GM19467 (cell line): Measurements from ENCODE around the gene SGTB.
"Not testable (repeated sequence)": the region's sequence is repeated elsewhere in the genome, so short reads cannot be mapped to it uniquely, and the experiment has no call there.

Experiments used
- ATAC-seq: cut with Tn5 transposase; IDR thresholded peaks from one replicate; pipeline ENCODE4 v1.9.1; 2021; ENCODE audit warnings: mild to moderate bottlenecking, moderate library complexity; ENCODE audit not compliant: unreplicated experiment

Gene SGTB

DNA sequence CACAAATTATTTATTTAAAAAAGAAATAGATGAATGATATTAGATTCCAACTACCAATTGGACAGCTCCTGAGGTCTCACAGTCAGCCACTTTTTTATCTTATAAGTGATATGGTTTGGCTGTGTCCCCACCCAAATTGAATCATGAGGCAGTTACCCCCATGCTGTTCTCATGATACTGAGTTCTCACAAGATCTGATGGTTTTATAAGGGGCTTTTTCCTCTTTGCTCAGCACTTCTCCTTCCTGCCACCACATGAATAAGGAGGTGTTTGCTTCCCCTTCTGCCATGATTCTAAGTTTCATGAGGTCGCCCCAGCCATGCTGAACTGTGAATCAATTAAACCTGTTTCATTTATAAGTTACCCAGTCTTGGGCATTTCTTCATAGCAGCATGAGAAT lies 13.0 kb upstream of the SGTB start:
- no peak for ATAC-seq

DNA sequence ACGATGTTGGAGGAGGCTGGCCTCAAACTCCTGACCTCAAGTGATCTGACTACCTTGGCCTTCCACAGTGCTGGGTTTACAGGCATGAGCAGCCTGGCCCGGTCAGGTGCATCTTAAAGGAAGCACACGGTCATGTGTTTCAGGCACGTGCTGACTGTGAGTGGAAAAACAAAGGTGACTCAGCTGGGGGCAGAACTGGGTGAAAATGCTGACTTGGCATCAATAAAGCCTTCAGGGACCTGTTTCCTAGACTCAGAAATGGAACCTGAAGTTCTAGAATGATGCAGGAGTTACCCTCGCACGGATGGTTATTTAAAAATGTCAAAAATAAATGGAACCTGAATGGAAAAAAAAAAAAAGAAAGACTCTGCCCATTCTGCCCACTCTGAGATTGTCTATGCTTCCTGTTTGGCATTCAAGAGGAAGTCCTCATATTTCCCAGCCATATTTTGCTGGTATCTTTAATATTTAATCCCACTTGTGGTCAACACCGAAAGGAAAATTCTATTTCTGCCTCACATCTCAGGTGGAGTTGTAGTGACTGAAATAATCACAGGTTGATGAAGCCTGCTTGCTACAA lies 12.4 kb upstream of the SGTB start:
- not testable (repeated sequence) for ATAC-seq

DNA sequence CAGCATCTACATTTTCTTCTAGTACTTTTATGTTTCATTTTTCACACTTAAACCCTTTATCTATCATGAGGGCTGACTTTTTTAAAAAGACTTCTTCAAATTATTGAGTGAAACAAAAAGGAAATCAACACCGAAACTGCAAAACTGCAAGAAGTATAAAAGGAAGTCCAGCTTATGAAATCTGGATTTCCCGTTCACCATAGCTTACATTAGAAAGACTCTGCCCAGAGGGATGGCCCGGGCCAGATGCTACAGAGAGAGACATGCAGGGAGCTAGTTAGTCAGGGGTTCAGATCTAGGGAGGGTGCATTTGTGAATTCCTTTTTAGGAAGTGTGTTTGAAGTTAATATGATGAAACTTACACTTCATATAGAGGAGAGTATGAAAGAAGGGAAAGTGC lies 10.1 kb upstream of the SGTB start:
- ATAC-seq = not testable (repeated sequence)

DNA sequence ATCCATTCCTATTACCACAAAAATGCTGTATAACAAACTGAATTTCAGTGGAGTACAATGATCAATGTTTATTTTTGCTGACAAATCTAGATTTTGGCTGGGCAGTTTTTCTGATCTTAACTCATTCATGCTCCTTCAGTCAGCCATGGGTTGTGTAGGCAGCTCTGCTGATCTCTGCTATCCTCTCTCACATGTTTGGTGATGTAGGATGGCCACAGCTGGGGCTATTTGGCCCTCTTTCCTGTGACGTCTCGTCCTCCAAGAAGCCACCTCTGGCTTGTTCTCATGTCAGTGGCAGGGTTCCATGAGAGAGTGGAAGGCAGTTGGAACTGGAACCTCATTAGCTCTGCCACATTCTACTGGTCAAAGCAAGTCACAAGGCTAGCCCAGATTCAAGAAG lies 9.0 kb upstream of the SGTB start:
- ATAC-seq = no peak

DNA sequence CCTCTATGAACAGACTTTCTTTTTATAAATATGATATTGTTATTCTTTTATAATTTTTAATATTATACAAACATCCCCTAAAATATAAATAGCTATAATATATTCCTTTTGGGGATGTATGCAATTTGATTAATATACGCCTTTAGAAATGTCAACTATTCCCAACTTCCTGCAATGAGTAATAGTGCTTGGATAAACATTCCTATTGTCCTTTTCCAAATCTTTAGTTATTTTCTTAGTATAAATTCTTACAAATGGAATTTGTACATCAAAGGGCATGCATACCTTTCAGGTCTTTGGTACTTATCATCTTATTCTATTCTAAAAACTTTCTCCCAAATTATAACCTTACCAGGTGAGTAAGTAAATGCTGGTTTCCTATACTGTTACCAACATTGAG lies 6.3 kb upstream of the SGTB start:
- no peak for ATAC-seq

DNA sequence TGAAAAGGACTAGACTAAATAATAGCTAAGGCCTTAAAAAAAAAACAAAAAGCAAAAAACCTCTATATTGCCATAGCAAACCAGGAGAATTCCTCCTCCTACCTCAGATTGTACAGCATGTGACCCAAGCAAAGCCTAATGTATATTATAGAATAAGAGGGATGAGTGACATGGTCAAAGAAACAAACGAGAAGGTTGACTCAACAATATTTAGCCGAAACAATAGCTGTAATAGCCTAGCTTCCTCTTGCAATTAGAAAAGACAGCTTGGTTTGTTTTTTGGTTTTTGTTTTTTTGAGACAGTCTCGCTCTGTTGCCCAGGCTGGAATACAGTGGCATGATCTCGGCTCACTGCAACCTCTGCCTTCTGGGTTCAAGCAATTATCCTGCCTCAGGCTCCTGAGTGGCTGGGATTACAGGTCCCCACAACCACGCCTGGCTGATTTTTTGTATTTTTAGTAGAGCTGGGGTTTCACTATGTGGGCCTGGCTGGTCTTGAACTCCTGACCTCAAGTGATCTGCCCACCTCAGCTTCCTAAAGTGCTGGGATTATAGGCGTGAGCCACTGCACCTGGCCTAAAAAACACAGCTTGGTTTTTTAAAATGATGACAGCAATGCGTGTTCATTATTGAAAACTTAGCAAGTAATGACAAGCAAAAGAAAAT lies 5.7 kb upstream of the SGTB start:
- ATAC-seq = no peak

DNA sequence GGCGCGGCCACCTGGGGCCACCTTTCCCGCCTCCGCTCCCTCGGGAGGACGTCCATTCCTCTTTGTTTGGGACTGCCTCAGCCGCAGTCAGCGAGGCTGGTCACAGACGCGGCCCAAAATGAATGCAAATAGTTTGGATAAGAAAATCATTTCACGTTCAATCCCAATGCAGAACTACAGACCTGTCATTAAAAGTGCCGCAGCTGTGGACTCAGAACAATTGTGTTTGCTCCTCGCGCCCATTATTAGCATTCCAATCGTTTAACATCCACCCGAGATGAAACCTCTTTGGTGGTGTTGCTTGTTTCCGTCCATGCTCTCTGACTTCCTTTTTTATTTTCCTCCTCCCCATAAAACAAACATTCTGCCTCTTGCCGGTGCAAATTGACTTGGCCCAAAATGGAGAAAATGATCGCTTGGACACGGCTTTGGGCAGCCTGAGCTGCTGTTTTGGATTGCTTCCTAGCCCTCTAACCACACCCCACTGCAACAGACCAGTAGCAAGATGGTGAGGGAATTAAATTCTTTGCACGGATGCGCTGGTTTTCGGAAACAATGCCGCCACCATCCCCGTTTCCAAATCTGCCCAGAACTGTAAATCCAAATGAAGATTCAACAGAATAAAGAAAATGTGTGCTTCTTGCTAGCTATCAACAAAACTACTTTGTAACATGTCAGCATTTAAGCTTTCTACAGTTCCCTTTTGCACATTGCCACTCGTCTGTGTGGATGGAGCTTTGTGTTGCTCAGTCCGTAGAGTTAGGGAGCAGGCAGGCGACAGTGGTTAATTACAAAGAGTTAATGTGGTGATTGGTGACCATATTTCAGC lies 880 bp upstream of the SGTB start:
- ATAC-seq = no peak

DNA sequence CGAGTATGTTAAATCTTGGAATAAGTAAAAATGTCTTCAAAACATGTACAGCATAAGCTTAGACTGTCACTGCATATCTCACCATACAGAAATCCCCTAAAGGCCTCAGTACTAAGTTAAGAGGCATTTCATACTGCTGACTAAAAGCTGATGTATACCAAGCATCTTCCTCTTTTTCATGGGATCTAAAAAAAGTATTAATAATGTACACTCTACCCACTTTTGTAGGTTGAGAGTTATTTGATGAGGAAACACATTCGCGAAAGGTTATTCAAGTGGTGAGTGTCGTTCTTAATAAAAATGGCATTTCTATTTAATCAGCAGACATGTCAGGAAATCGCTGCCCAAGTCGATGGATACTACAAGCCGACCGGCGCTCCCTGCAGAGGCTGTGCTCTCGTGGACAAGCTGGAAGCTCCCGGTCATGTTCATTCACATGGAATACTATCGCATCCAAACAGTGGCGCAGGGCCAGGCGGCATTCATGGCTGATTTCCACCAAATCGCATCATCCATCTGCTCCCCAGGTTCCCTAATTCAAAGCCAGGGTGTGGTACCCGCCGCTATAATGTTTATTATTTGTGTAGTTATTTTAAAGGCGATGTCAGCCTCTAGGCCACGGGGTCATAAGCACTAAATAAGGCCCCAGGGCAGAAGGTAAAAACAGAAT lies 724 bp downstream of the SGTB start:
- ATAC-seq = peak; percentile 1

DNA sequence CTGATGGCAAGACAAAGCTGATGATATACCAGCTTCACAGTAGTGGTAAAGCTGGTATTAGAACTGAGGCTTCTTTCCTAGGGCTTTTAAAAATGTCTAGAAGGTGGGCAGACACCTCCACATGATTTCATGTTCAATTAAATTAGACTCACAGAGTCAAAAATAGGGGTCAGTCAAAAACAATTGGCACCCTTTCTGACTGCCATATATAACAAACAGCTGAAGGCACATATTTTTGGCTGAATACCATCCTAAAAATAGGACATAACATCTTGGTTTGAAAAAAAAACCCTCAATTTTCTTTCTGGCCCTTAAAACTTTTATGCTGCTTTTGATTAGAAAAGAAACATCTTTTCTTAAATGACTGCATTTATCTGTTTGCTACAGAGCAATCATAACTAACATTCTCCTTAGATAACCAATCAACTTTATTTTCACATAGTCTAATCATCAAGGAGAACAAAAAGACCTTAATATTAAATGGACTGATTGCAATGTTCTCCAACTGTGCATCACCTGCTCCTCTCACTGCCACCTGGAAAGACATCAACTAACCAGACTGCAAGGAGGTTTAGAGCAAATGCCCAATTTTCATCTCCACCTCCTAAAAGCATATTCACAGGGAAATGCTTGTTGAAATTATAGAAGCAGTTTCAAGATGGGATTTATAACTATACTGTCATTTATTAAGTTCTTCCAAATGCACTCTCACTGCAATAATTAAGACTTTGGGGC lies 3.2 kb downstream of the SGTB start:
- ATAC-seq = no peak

DNA sequence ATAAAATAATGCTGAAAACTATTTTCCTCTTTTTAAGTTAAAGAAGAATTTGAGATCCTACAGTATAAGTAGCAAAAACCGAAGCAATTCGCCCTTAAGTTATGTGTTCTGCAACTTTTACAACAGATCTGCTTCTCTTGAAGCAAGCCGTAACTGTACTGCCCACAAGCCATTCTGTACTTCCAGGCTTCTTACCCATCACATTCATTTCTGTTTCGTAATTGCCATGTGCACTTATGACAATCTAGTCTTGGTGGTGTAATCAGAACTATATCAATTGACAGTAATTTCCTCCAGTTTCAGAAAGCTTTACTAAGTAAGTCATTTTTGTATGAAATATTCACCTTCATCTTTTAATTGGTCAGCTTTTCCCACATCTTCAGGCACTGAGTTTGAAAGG lies 13.8 kb downstream of the SGTB start:
- no peak for ATAC-seq

DNA sequence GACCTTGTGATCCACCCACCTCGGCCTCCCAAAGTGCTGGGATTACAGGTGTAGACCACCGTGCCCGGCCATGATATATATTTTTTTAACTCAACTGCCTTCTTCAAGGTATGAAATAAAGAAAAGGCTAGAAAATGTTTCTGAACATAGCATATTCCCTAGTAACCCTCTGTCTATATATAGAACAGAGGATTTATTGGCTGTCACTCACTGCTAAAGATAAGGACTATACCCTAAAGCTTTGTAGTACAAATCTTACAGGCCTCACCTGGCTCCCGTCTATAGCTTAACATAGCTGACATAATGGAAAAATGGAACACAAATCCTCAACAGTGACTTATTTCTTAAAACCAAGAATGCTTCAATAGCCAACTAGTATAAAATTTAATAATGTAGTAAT lies 14.2 kb downstream of the SGTB start:
- ATAC-seq = no peak

DNA sequence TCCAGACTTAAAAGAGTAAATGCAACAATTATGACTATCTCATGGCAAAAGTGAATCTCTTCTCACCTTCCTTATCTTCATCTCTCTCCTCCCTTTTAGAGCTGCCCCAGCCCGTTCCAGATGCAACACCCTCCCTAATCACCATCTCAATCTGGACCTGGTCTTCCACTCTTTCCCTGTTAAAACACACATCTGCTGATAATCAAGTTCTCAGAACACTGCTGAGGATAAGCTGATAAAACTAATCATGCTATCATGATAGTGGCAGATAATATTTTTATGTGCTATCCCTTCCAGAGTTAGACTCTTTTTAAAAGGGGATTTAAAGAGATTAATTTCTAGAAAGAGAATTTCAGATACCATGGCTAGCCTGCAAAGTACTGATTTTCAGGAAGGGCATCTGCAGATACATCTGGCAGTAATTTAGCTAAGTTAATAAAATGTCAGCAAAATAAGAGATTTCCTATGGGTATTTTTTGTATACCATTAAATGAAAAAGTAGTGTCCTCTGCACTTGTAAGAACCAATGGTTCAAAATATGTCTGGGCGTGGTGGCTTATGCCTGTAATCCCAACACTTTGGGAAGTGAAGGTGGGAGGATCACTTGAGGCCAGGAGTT lies 17.2 kb downstream of the SGTB start:
- no peak for ATAC-seq

DNA sequence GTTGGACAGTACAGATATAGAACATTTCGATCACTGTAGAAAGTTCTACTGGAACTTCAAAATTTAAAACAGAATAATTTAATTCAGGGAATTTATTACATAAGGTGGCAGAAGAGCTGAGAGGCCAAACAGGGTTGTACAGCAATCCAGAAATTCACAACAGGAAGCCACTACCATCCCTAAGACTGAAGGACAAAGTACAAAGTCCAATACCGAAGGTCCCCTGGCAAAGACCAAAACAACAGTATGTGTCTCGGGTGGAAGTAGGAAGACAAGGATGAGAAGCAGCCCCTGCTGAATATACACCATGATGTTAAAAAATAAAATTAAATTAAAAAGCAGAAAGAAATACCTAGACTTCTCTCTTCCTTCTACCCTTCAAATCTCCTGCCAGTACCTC lies 19.9 kb downstream of the SGTB start:
- ATAC-seq = no peak

DNA sequence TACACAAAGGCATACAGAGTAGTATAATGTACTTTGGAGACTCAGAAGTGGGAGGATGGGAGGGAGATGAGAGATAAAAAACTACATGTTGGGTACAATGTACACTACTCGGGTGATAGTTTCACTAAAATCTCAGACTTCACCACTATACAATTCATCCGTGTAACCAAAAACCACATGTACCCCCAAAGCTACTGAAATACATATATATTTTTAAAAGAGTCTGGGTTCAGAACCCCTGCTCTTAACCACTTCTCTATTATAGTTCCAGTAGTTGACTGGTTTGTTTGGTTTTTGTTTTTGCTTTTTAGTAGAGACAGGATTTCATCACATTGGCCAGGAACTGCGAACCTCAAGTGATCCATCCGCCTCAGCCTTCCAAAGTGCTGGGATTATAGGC lies 22.6 kb downstream of the SGTB start:
- no peak for ATAC-seq

DNA sequence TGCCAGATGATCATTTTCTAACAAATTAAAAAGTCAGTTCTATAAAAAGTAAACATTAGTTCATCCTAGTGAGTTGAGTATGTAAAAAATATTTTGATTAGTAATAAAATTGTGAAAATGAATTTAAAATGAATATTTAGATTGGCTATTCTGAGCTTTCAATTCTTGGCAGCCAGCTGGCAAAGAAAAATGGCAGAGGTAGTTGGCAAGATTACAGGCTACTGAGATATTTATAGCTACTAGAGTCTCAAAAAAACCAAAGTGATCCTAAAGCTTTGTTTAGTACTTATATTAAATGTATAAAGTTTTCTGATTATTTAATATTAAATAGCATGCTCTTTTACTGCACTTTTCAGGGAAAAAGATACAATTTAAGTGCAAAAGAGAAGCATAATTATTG lies 25.0 kb downstream of the SGTB start:
- no peak for ATAC-seq

DNA sequence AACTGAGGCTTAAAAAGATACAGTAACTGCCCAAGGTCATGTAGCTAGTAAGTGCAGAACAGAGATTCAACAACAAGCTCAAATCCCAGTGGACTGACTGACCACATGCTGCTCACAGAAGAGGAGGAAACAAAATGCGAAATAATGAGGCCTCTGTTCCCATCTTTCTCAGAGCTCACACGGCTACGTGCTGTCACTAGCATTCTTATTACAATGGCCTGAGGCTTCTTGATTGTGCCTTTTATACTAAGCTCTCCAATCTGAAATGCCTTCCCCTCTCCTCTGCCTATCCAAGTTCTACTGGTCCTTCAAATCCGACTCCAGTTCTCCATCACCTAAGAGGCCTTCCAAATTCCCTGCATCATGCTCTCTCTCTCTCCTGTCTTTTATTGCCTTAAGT lies 26.0 kb downstream of the SGTB start:
- ATAC-seq = no peak

DNA sequence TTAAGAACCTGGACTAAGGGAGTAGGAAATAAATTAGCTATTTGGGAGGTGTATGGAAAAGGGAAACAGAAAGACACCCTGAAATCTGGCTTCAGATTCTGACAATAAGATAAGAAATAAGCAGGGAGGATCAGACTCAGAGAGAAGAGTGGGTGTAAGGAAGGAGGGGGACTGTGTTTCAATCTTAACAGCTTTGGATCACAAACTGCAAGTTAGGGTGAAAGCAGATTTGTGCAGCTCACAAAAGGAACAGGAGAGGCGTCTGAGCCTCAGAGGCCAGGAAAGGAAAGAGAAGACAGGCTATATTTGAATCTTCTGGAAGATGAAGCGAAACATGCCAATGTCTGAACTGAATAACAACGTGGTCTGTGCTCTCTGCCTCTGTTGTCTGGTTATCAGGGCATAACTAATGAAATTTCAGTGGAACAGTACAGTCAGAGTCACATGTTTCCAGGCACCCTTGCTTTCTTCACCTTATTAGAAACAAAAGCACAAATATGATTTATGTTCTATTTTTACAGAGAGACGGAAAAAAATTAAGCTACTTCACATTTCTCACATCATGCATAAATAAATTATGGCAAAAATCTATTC lies 26.6 kb downstream of the SGTB start:
- no peak for ATAC-seq

DNA sequence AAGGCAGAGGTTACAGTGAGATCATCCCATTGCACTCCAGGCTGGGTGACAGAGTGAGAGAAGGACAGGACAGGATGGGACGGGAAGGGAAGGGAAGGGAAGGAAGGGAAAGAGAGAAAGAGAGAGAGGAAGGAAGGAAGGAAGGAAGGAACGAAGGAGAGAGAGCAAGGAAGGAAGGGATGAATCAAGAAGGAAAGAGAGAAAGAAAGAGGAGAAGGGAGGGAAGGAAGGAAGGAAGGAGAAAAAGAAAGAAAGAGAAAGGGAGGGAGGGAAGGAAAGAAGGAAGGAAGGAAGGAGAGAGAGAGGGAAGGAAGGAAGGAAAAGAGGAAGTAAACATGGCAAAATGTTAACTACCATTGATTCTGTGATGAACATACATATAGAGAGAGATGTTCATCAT lies 28.8 kb downstream of the SGTB start:
- ATAC-seq = no peak

DNA sequence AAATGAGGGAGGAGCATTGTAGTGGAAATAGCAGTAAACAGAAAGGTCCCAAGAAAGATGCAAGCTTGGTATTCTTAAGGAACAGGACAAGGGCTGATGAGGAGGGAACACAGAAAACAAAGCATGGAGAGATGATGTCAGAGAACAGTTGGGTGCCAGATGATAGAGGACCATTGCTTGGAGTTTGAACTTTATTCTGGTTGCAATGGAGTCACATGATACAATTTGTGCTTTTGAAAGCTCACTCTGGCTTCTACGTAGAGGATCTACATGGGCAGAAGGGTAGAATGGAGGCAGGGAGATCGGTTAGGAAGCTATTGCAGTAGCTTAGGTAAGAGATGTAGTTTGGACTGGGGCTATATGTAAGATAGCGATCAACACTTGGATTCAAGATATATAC lies 39.8 kb downstream of the SGTB start:
- ATAC-seq = no peak

DNA sequence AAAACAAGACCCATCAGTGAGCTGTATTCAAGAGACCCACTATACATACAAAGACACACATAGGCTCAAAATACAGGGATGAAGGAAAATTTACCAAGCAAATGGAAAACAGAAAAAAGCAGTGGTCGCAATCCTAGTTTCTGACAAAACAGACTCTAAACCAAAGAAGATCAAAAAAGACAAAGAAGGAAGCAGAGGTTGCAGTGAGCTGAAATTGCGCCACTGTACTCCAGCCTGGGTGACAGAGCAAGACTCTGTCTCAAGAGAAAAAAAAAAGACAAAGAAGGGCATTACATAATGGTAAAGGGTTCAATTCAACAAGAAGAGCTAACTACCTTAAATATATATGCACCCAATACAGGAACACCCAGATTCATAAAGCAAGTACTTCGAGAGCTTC lies 45.9 kb downstream of the SGTB start:
- not testable (repeated sequence) for ATAC-seq
